Suprapubic skin (tissue), 4 donors: ENCODE measurements around the gene SH3BP2. TPM values are rescaled to one million over a fixed set of nuclear protein-coding genes. Genes with fewer than 3 reads are reported as not detected.

Experiments
- DNase-seq, 2 donors: peaks; one replicate each; pipeline ENCODE4 v3.0.0-alpha.2; 2019; ENCODE audit warnings: low spot score in 2 of 2
- H3K27ac ChIP-seq: fragments of 200-600 bp; sonication (generic); one replicate; pipeline ENCODE4 v1.5.1; 2019
- H3K27me3 ChIP-seq: fragments of 200-600 bp; sonication (generic); one replicate; pipeline ENCODE4 v1.5.1; 2019
- H3K36me3 ChIP-seq: fragments of 200-600 bp; sonication (generic); one replicate; pipeline ENCODE4 v1.5.1; 2019
- H3K4me1 ChIP-seq: fragments of 200-600 bp; sonication (generic); one replicate; pipeline ENCODE4 v1.5.1; 2019
- H3K4me3 ChIP-seq: fragments of 200-600 bp; sonication (generic); one replicate; pipeline ENCODE4 v1.5.1; 2019; ENCODE audit warnings: mild to moderate bottlenecking
- H3K9me3 ChIP-seq: fragments of 200-600 bp; sonication (generic); one replicate; pipeline ENCODE4 v1.5.1; 2019
- CTCF ChIP-seq, 2 donors: fragments of 200-600 bp in 1 of 2; fragments of 450-650 bp in 1 of 2; sonication (generic) in 1 of 2; IDR thresholded peaks; one replicate each; pipeline ENCODE4 v1.5.1; 2016 to 2019; ENCODE audit warnings: antibody characterized with exemption in 2 of 2, mild to moderate bottlenecking in 1 of 2, moderate library complexity in 1 of 2
- EP300 ChIP-seq: sonication (generic); formaldehyde crosslinking; IDR thresholded peaks from one replicate; pipeline ENCODE4 v1.6.1; 2017; ENCODE audit warnings: antibody characterized with exemption
- POLR2A ChIP-seq, 2 donors: fragments of 450-650 bp; IDR thresholded peaks; one replicate each; pipeline ENCODE4 v1.6.1; 2017; ENCODE audit warnings: antibody characterized with exemption in 2 of 2, mild to moderate bottlenecking in 2 of 2, moderate library complexity in 2 of 2
- POLR2AphosphoS5 ChIP-seq, 3 donors: sonication (generic); formaldehyde crosslinking; IDR thresholded peaks; one replicate each; pipeline ENCODE4 v1.6.1; 2017; ENCODE audit warnings: antibody characterized with exemption in 3 of 3
- WGBS: methylation state at CpG from one replicate; pipeline ENCODE4 v1.1.5; 2018; 5-methylcytosine and 5-hydroxymethylcytosine counted together
- total RNA-seq, 4 donors: library from RNA; depleted of rRNA; stranded (reverse); fragments of >200 nt; gene quantifications; one replicate each; pipeline ENCODE4 v1.1.0, GENCODE V29; 2016

The SH3BP2 gene
- total RNA-seq, 4 donors from 2014 or later = 116 to 709 (median 162) TPM

- Histone ChIP-seq H3K27me3 (no peaks in the 10 kb centered on the region), H3K36me3 (no peaks in the 10 kb centered on the region), H3K9me3 (no peaks in the 10 kb centered on the region), H3K4me3 (peak overlapping the region; percentile 17), H3K27ac (peak overlapping the region; percentile 81), H3K4me1 (peaks cover 94% of the 10 kb centered on the region)
- DNase-seq = peak in 1 of 2 donors; percentile 62
- TF ChIP-seq EP300 (no peak), POLR2AphosphoS5 (IDR thresholded peaks at IDR 0.05) (no peak)
- WGBS = 62% methylated on average over 3 of the region's 13 CpGs
These were observed 12.2 kb downstream of the SH3BP2 start for GRCh38 chr4:2804973-2805501.

- H3K4me1 ChIP-seq = peaks cover 94% of the 10 kb centered on the region
- TF ChIP-seq CTCF (IDR thresholded peaks at IDR 0.05) (no peak), POLR2AphosphoS5 (IDR thresholded peaks at IDR 0.05) (no peak), EP300 (no peak), POLR2A (IDR thresholded peaks at IDR 0.05) (no peak)
- H3K27me3 ChIP-seq = no peaks in the 10 kb centered on the region
- H3K9me3 ChIP-seq = no peaks in the 10 kb centered on the region
- H3K27ac ChIP-seq = peak overlapping the region; percentile 81
- H3K36me3 ChIP-seq = no peaks in the 10 kb centered on the region
- peak overlapping the region; percentile 17 for H3K4me3 ChIP-seq
- WGBS = 39% methylated on average over 8 of the region's 20 CpGs
- DNase-seq = peak in 1 of 2 donors; percentile 84
These were observed 13.0 kb downstream of the SH3BP2 start for GRCh38 chr4:2805712-2806389.

- H3K27ac ChIP-seq = peak overlapping the region; percentile 81
- H3K4me3 ChIP-seq = peak overlapping the region; percentile 17
- 43% methylated on average over 20 of the region's 28 CpGs for WGBS
- peak in 1 of 2 donors; percentile 72 for DNase-seq
- no peaks in the 10 kb centered on the region for H3K36me3 ChIP-seq
- H3K4me1 ChIP-seq = peaks cover 94% of the 10 kb centered on the region
- no peaks in the 10 kb centered on the region for H3K27me3 ChIP-seq
- peak in 1 of 3 donors; percentile 26 for TF ChIP-seq POLR2AphosphoS5 (IDR thresholded peaks at IDR 0.05)
- TF ChIP-seq EP300 = no peak
- no peak for TF ChIP-seq CTCF (IDR thresholded peaks at IDR 0.05)
- H3K9me3 ChIP-seq = no peaks in the 10 kb centered on the region
These were observed 13.8 kb downstream of the SH3BP2 start for GRCh38 chr4:2806390-2807355.

- peaks cover 96% of the 10 kb centered on the region for H3K4me1 ChIP-seq
- H3K27ac ChIP-seq = peak overlapping the region; percentile 81
- TF ChIP-seq POLR2AphosphoS5 (IDR thresholded peaks at IDR 0.05) (no peak), EP300 (no peak), CTCF (IDR thresholded peaks at IDR 0.05) (no peak), POLR2A (IDR thresholded peaks at IDR 0.05) (no peak)
- no peaks in the 10 kb centered on the region for H3K27me3 ChIP-seq
- H3K9me3 ChIP-seq = no peaks in the 10 kb centered on the region
- no peak overlapping the region for H3K4me3 ChIP-seq
- H3K36me3 ChIP-seq = no peaks in the 10 kb centered on the region
- 86% methylated on average over 12 of the region's 13 CpGs for WGBS
- no peak for DNase-seq
These were observed 14.7 kb downstream of the SH3BP2 start for GRCh38 chr4:2807571-2807970.

- Histone ChIP-seq H3K27me3 (no peaks in the 10 kb centered on the region), H3K36me3 (no peaks in the 10 kb centered on the region), H3K27ac (no peak overlapping the region), H3K9me3 (no peaks in the 10 kb centered on the region), H3K4me3 (no peak overlapping the region), H3K4me1 (peaks cover 95% of the 10 kb centered on the region)
- 99% methylated on average over 5 of the region's 7 CpGs for WGBS
- TF ChIP-seq EP300 = no peak
- no peak for TF ChIP-seq POLR2AphosphoS5 (IDR thresholded peaks at IDR 0.05)
- TF ChIP-seq POLR2A (IDR thresholded peaks at IDR 0.05) = no peak
- TF ChIP-seq CTCF (IDR thresholded peaks at IDR 0.05) = no peak
- DNase-seq = no peak
These were observed 15.1 kb downstream of the SH3BP2 start for GRCh38 chr4:2808001-2808400.
